Stimulated activated naive CD8-positive, alpha-beta T cell treated with anti-CD3 and anti-CD28 coated beads, Interleukin-15, amount 100 ng/mL, for 72 hours (primary cell): ENCODE measurements around the gene KAT7.
"Not testable (repeated sequence)": the region's sequence is repeated elsewhere in the genome, so short reads cannot be mapped to it uniquely, and the experiment has no call there.

Experiments used
- ATAC-seq: fragments of 150-1000 bp; cut with Tn5 transposase; 2 replicates; pipeline ENCODE4 v1.10.0; 2021; ENCODE audit warnings: mild to moderate bottlenecking, moderate library complexity
- DNase-seq, 2 donors: peaks; one replicate each; pipeline ENCODE4 v3.0.0; 2021 to 2022
- H3K27ac Mint-ChIP-seq, 2 donors: one replicate each; pipeline ENCODE4 v1.8.0; 2022; ENCODE audit warnings: mild to moderate bottlenecking in 2 of 2, mixed read lengths in 2 of 2, moderate library complexity in 2 of 2
- H3K27me3 Mint-ChIP-seq: one replicate; pipeline ENCODE4 v1.8.0; 2022; ENCODE audit warnings: mixed read lengths
- H3K4me1 Mint-ChIP-seq: one replicate; pipeline ENCODE4 v1.8.0; 2022; ENCODE audit warnings: mild to moderate bottlenecking, mixed read lengths
- H3K4me3 Mint-ChIP-seq, 2 donors: one replicate each; pipeline ENCODE4 v1.8.0; 2022; ENCODE audit warnings: mild to moderate bottlenecking in 2 of 2, mixed read lengths in 2 of 2, moderate library complexity in 1 of 2
- H3K9me3 Mint-ChIP-seq, 2 donors: one replicate each; pipeline ENCODE4 v1.8.0; 2022; ENCODE audit warnings: mixed read lengths in 2 of 2

The KAT7 gene

DNA sequence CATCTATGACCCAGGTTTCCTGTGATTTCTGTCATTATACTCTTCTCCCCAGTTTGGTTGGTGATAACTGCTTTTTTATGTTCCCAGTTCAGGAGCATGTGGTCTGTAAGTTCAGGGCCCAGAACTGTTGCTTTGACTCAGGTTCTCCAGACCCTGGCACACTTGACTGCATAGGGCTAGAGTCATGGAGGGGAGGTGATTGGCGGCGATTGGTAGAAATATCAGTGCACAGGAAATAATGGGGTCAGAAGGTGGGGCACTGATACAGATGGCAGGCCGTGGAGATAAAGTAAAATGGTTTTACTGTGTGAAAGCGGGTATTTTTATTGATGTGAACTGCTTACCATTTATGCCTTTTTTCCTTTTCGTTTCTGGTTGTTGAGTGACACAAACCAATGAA, 30.7 kb downstream of the KAT7 start:
- no peak for DNase-seq
- H3K27me3 Mint-ChIP-seq = no peaks in the 10 kb centered on the region
- H3K27ac Mint-ChIP-seq = peak overlapping the region in 1 of 2 donors; percentile 84
- H3K9me3 Mint-ChIP-seq = no peaks in the 10 kb centered on the region
- H3K4me3 Mint-ChIP-seq = peak overlapping the region in 1 of 2 donors; percentile 10
- no peak for ATAC-seq
- peaks cover 54% of the 10 kb centered on the region for H3K4me1 Mint-ChIP-seq

GRCh38 chr17:49819651-49820050, 31.2 kb downstream of the KAT7 start:
- ATAC-seq = no peak
- Mint-ChIP-seq H3K4me3 (no peak overlapping the region), H3K9me3 (no peaks in the 10 kb centered on the region), H3K27me3 (no peaks in the 10 kb centered on the region), H3K4me1 (peaks cover 50% of the 10 kb centered on the region), H3K27ac (no peak overlapping the region)
- no peak for DNase-seq

DNA sequence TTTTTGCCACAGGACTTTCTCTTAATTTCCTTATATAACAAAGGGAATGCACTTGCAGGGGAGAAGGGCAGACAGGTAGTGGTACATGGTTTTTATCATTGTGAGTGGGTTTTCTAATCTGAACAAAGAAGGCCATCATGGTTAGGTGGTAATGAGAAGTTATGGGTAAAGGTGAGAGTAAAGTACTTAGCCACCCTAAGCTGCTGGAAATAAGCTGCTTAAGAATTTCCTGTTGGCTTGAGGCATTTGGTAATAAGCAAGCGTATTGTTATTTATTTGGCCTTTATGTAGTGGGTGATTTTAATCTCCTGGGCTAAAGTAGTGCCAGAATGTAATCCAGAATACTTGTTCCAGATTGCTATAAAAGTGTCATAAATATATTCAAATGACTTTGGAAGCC, 32.3 kb downstream of the KAT7 start:
- DNase-seq (no peak), ATAC-seq (no peak)
- Mint-ChIP-seq H3K27ac (peak overlapping the region in 1 of 2 donors; percentile 25), H3K4me3 (no peak overlapping the region), H3K9me3 (no peaks in the 10 kb centered on the region), H3K27me3 (no peaks in the 10 kb centered on the region), H3K4me1 (peaks cover 41% of the 10 kb centered on the region)

- Mint-ChIP-seq H3K9me3 (no peaks in the 10 kb centered on the region), H3K27me3 (no peaks in the 10 kb centered on the region), H3K4me3 (no peak overlapping the region), H3K4me1 (peaks cover 36% of the 10 kb centered on the region), H3K27ac (no peak overlapping the region)
- ATAC-seq (no peak), DNase-seq (no peak)
These were observed 33.0 kb downstream of the KAT7 start for GRCh38 chr17:49821466-49821865.

GRCh38 chr17:49821916-49822315, 33.4 kb downstream of the KAT7 start:
- Mint-ChIP-seq H3K4me3 (no peak overlapping the region), H3K27me3 (no peaks in the 10 kb centered on the region), H3K27ac (no peak overlapping the region), H3K9me3 (no peaks in the 10 kb centered on the region), H3K4me1 (peaks cover 31% of the 10 kb centered on the region)
- no peak for DNase-seq
- no peak for ATAC-seq

- Mint-ChIP-seq H3K4me3 (no peak overlapping the region), H3K9me3 (no peaks in the 10 kb centered on the region), H3K27ac (no peak overlapping the region), H3K27me3 (no peaks in the 10 kb centered on the region), H3K4me1 (peaks cover 22% of the 10 kb centered on the region)
- DNase-seq (no peak), ATAC-seq (no peak)
These were observed 34.3 kb downstream of the KAT7 start for GRCh38 chr17:49822829-49823228.

DNA sequence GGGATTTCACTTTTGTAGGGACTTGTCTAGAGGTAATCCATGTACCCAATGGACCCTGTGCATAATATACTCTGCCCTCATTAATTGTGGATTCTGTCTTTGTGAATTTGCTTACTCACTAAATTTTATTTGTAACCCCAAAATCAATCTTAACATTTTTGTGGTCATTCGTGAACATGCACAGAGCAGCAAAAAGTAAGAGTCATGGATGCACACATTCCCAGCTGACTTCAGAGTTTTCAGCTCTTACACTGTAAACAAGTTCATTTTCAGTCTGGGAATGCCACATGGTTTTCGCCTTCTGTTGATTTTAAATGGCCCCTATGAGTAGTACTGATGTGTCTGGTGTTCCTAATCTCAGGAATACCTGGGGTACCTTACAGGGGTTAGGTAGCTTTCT, 35.1 kb downstream of the KAT7 start:
- Mint-ChIP-seq H3K27me3 (no peaks in the 10 kb centered on the region), H3K9me3 (no peaks in the 10 kb centered on the region), H3K4me3 (no peak overlapping the region), H3K27ac (no peak overlapping the region), H3K4me1 (peaks cover 22% of the 10 kb centered on the region)
- no peak for DNase-seq
- ATAC-seq = no peak

DNA sequence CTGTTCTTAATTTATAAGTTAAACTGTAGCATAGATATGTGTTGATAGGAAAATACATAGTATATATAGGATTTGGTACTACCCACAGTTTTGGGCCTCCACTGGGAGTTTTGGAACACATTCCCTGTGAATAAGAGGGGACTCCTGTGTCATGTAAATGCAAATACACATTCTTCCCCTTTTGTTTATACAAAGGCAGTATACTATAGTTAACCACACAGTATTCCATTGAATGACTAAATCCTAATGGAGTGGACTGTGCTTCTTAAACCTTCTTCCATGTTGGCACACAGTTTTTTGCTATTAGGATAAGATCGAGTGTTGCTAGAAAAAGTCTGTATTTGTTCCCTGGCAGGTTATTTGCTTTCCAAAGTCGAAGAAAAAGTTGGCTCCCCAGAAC, 37.2 kb downstream of the KAT7 start:
- no peak for ATAC-seq
- Mint-ChIP-seq H3K27me3 (no peaks in the 10 kb centered on the region), H3K9me3 (no peaks in the 10 kb centered on the region), H3K27ac (no peak overlapping the region), H3K4me3 (no peak overlapping the region), H3K4me1 (peaks cover 18% of the 10 kb centered on the region)
- no peak for DNase-seq

GRCh38 chr17:49828325-49828724, 39.8 kb downstream of the KAT7 start:
- DNase-seq, H3K4me3 Mint-ChIP-seq, H3K9me3 Mint-ChIP-seq, H3K27me3 Mint-ChIP-seq, ATAC-seq: not testable (repeated sequence)
- H3K4me1 Mint-ChIP-seq = peaks cover 13% of the 10 kb centered on the region
- peak overlapping the region; percentile 63 to 90 for H3K27ac Mint-ChIP-seq

GRCh38 chr17:49829026-49829425, 40.5 kb downstream of the KAT7 start:
- DNase-seq (no peak), ATAC-seq (no peak)
- Mint-ChIP-seq H3K9me3 (no peaks in the 10 kb centered on the region), H3K27ac (peak overlapping the region in 1 of 2 donors; percentile 44), H3K4me1 (peaks cover 13% of the 10 kb centered on the region), H3K27me3 (no peaks in the 10 kb centered on the region), H3K4me3 (no peak overlapping the region)

DNA sequence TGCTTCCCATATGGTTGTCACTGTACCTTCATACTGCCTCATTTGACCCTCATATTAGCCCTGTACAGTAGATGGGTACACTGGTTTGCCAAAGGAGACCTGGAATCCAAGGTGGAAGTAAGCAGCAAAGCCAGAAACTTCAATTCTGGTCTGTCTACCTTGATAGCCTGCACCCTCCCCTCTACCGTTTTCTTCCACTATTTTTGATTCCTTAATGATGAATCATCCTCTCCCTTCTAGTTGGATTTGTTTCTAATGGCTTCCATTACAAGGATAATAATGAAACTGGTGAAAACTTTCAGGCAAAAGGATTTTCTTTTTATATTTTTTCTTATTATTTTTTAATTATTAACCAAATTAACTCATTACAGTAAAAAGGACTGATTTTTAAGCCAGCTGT, 42.1 kb downstream of the KAT7 start:
- no peak for ATAC-seq
- Mint-ChIP-seq H3K4me3 (no peak overlapping the region), H3K27me3 (no peaks in the 10 kb centered on the region), H3K4me1 (peaks cover 13% of the 10 kb centered on the region), H3K9me3 (no peaks in the 10 kb centered on the region), H3K27ac (no peak overlapping the region)
- DNase-seq = no peak

- DNase-seq (no peak), ATAC-seq (no peak)
- Mint-ChIP-seq H3K27ac (peak overlapping the region; percentile 21 to 70), H3K4me1 (peaks cover 11% of the 10 kb centered on the region), H3K4me3 (no peak overlapping the region), H3K9me3 (no peaks in the 10 kb centered on the region), H3K27me3 (no peaks in the 10 kb centered on the region)
These were observed 44.5 kb downstream of the KAT7 start for GRCh38 chr17:49832840-49833599.

DNA sequence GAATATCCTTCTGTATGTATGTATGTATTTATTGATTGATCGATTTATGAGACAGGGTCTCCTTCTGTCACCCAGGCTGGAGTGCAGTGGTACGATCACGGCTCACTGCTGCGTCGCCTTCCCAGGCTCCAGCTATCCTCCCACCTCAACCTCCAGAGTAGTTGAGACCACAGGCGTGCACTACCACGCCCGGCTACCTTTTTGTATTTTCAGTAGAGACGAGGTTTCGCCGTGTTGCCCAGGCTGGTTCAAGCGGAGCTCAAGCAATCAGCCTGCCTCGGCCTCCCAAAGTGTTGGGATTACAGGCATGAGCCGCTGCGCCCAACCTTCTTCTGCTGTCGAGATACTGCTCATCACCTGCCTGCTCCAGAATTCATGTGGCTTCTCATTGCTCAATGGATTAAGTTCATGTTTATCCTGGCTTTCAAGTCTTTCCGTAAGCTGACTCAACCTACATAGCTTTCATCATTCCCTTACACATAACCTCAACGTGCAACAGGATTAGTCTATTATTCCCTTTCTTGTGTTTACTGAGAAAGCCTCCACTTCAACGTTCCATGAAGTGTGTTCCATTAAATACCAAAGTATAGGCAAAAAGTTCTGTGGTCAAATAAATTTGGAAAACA, 45.8 kb downstream of the KAT7 start:
- Mint-ChIP-seq H3K4me3 (no peak overlapping the region), H3K4me1 (no peaks in the 10 kb centered on the region), H3K27me3 (no peaks in the 10 kb centered on the region), H3K9me3 (no peaks in the 10 kb centered on the region), H3K27ac (peak overlapping the region in 1 of 2 donors; percentile 60)
- no peak for ATAC-seq
- DNase-seq = no peak

- peak overlapping the region in 1 of 2 donors; percentile 10 for H3K27ac Mint-ChIP-seq
- ATAC-seq = no peak
- H3K4me1 Mint-ChIP-seq = no peaks in the 10 kb centered on the region
- no peaks in the 10 kb centered on the region for H3K9me3 Mint-ChIP-seq
- H3K4me3 Mint-ChIP-seq = no peak overlapping the region
- DNase-seq = no peak
- no peaks in the 10 kb centered on the region for H3K27me3 Mint-ChIP-seq
These were observed 47.0 kb downstream of the KAT7 start for GRCh38 chr17:49835472-49835871.

GRCh38 chr17:49836111-49837030, 47.9 kb downstream of the KAT7 start:
- no peak for ATAC-seq
- Mint-ChIP-seq H3K4me1 (no peaks in the 10 kb centered on the region), H3K27me3 (no peaks in the 10 kb centered on the region), H3K4me3 (no peak overlapping the region), H3K27ac (no peak overlapping the region), H3K9me3 (no peaks in the 10 kb centered on the region)
- DNase-seq = no peak

DNA sequence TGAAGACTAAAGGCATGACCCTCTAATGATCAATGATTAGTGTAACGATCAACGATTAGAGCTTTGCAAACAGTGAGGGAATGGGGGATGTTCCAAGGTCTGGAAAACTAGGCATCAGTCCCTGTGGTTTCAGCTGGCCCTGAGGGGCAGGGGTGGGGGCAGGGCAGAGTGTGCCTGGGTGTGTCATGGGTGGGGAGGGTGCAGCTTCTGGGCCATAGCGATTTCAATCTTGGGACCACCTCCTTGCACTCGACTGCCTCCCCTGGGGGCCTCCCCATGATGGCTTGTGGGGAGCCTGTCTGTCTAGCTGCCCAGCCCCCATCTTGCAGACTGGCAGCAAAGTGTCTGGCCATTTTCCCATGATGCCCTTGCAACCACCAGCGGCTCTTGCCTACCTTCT, 51.0 kb downstream of the KAT7 start:
- Mint-ChIP-seq H3K4me1 (no peaks in the 10 kb centered on the region), H3K27me3 (no peaks in the 10 kb centered on the region), H3K27ac (peak overlapping the region in 1 of 2 donors; percentile 21), H3K9me3 (no peaks in the 10 kb centered on the region), H3K4me3 (no peak overlapping the region)
- ATAC-seq (no peak), DNase-seq (no peak)
